HG02973 (cell line): ENCODE measurements around the gene EFCAB5.
"Not testable (repeated sequence)": the region's sequence is repeated elsewhere in the genome, so short reads cannot be mapped to it uniquely, and the experiment has no call there.

Experiments used
- ATAC-seq: cut with Tn5 transposase; IDR thresholded peaks from one replicate; pipeline ENCODE4 v1.9.1; 2021; ENCODE audit warnings: moderate library complexity; ENCODE audit not compliant: unreplicated experiment

EFCAB5 gene

DNA sequence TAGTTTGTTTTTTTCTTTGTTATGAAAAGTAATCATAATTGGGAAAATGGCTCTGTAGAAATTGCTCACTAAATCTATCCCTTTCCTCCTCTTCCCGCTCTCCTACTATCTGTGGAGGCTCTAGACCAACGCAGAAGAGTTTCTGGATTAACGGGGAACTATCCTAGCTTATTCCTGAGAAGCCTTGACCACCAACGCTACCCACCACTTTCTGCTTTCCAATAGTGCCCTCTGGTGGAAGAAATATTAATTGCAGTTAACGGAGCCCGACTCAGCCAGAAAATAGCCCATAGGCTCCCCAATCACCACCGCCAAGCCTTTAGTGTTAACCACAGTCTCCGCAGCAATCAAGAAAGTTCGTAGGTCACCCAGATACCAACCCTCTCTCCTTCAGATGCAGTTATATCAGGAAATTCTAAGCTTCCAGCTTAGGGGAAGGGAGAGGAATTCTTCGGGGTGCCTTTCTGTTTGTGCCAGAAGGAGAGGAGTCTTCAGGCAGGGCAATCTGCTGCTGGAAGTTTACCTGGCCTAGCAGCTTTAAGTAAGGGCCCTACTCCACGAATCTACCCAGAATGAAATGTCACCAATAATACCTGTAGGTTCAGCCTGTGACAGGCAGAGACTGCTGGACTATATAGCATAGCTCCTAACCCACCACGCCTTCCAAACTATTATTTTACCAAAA is 152.2 kb downstream of the EFCAB5 start:
- ATAC-seq = no peak

DNA sequence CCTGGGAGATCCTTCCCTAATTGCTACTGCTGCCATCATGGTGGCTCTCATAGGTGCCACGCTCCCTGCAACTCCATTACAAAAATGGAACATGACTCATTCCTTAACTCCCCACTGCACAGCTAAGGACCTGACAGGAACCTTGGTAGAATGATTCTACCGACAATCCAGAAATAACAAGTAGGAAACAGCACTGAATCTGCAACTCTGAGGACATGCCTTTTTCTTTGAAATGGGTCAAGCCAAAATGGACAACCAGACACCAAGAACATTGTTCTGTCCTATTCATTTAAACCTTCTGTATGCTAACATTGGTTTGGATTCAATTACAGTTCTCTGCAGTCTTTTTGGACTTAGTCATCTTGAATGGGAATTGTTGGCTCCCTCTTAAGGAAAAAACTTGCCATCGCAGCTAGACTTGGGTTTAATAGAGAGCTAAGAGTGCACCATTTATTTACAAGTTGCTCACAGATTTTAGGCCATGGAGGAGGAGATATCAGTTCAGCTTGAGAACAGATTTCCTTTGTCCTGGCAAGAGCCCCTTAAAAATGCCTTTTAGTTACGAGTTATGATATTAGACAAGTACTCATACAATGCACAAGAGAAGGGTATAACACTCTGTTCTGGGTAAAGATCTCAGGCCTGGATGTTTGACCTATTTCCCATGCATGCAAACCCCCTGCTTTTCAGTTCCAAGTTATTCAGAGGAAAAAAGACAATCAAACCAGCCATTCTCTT is 154.2 kb downstream of the EFCAB5 start:
- no peak for ATAC-seq

DNA sequence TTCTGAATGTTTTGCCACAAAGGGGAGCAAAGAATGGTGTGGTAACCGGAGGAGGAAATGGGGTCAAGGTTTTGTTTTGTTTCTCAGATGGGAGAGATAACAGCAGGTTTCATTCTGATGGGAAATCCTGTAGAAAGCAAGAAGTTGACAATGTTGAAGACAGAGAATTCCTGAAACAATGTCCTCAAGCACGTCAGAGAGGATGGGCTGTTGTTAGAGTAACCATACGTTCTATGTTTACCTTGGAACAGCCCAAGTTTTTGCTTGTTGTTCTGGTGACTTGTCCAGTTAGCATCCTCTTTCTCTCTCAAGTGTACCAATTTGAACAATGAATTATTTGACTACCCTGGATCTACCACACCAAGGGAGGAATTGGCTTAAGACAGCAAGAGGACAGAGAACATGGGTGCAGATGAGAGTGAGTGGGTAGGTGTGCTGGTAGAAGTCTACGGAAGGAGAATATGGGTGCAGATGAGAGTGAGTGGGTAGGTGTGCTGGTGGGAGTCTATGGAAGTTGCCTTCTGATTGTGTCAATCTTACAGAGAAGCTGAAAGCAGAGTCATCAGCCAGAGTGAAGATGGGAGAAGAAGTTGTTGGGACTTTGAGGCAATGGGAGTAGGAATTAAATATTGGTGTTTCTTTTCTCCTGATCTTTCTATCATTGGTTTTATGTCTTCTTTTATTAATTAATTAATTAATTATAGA is 160.4 kb downstream of the EFCAB5 start:
- ATAC-seq = no peak

DNA sequence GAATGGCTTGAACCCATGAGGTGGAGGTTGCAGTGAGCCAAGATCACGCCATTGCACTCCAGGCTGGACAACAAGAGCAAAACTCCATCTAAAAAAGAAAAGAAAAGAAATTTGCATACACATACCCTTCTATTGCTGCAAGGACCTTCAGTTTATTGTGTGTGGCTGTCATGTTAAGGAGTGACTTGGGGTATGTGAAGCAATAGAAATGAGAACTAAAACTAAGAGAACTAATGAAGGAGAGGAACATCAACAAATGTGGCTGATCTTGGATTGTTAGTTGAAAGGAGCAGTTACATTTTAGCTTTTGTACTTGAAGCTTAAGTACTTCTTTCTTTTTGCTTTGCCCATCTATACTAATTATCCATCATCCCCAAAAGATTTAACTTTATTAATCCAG is 162.5 kb downstream of the EFCAB5 start:
- no peak for ATAC-seq

DNA sequence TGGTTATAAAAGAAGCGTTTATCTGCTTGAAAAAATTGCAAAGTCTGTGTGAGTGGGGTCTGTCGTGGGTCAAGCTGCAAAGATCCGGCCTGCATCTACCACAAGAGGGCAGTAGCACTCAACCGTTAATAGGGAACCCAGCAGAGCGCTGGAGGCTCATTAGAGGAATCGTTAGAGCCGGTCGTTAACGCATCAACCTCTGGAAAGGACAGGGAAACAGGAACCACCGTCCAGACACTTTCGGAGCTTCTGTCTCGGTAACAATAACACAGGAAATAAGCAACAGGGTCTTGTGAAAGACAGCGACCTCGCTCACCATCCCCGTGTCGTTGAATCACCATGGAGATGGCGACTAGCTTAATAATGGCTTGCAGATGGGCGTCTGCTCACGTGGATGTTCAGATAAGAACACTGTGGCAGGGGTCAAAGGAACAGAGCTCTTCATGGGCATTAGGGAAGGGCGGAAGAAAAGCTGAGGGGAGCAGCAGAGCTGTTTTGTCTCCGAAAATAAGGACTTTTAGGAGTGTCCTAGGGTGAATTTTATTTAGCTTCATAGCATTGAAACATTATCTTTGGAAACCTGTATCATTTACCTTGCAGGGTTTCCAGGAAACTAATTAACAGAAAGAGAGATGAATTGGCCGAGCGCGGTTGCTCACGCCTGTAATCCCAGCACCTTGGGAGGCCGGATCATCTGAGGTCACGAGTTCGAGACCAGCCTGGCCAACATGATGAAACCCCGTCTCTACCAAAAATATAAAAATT is 163.3 kb downstream of the EFCAB5 start:
- ATAC-seq = peak; percentile 69

DNA sequence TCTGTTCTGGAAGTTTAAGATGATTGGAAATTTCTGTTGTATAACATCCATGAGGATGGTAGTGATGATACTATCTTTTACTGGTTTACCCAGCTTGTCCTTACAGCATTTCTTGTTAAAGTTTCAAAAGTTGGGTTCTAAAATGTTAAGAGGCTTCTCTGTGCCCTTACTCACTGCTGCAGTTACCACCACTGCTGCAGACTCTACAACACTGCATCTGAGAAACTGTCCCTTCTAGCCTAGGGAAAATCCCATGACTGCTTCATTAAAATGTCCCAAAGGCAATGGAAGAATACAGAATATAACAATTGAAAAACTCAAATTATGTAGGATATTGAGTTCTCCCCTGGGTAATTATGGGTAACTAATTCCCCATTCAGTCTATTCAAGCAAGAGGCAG is 171.4 kb downstream of the EFCAB5 start:
- no peak for ATAC-seq

DNA sequence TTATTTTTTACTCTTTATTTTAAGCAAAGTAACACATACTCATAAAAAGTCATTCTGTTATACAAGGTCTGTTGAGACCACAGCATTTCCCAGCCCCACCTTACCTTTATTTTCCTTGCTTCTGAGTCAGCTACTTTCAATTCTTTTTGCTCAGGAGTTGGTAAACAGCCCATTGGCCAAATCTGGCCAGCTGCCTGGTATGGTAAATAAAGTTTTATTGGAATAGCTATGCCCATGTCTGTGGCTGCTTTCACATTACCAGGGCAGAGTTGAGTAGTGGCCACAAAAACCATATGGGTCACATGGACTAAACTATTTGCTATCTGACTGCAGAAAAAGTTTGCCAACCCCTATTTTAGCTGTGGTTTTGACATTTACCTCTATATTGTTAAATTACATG is 171.8 kb downstream of the EFCAB5 start:
- ATAC-seq = no peak

DNA sequence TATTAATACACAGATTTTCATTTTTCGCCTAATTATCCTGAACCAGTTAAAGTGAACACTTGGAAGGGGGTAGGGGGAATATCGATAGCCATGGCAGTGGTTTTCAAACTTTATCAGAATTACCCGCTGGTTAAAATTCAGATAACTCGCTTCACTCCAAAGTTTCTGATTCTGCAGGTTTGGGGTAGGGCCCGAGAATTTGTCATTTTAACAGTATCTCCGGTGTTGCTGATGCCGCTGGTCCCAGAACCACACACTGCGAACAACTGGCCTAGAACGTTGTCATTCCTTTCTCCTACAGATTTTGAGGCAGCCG is 174.9 kb downstream of the EFCAB5 start:
- ATAC-seq = no peak

DNA sequence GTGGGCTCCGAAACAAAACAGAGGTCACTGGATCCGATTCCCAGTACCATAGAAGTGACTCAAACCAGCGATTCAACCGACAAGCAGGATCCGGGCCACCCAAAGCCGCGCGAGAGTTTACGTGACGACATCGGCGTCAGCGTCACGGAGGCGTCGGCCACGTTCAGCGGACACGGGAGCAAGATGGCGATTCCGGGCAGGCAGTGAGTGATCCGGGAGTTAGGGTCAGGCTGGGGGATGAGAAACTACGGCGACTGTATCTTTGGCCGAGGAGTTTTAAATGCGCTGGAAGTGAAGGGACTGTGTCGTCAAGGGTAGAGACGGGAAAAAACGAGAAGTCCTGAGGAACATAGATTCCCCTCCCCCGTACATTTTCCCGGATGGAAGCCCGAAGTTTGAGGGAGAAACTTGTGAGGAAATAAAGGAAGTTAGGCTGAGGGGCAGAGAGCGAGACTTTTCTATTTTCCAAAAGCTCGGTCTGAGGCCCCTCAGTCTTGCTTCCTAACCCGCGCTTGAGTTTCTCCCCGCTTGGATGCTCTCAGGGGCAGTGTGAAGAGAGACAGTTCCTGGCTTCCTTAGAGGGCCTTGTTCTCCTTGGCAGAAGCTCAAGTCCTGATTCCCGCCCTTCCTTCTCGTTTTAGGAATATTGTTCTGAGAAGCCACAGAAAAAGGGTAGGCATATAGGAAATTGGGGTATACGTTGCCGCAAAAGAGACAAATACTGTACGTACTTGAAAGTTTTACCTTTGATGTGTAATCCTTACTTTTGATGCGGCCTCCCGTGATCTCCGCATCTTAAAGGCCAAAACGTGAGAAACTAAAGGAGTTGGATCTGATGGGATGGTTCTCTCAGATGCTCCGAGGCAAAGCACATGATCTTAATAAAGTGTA is 175.5 kb downstream of the EFCAB5 start, which contains the start of gene NSRP1:
Gene NSRP1, plus strand, starts transcription at position 156 of the 891 bp plus-strand sequence. Its CDS starts 28 bp downstream, at position 184.
- peak; percentile 73 for ATAC-seq

DNA sequence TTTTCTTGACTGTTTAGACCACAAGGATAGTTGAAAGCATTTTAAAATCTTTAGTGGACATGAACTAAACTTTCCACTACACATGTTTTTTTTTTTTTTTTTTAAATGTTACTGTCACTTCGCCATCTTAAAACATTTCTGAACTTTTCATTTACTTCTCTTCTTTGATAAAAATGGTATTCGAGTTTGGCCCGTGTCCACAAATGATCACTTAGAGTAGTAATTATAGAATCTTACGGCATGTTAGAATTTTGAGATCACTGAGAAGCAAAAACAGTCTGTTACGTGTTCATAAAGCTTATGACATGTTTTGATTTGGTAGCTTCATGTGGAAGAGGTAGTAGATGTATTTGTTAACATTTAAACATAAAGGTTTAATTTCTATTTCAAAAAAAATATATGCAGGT is 176.2 kb downstream of the EFCAB5 start:
- ATAC-seq = no peak

DNA sequence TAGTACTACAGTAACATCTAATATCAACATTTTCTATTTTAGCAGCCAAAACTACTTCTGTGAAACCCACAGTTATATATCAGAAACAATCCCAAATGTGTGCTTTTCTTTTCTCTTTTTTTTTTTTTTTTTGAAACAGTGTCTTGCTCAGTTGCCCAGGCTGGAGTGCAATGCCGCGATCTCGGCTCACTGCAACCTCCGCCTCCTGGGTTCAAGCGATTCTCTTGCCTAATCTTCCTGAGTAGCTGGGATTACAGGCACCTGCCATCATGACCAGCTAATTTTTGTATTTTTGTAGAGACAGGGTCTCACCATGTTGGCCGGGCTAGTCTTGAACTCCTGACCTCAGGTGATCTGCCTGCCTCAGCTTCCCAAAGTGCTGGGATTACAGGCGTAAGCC is 177.2 kb downstream of the EFCAB5 start:
- not testable (repeated sequence) for ATAC-seq

DNA sequence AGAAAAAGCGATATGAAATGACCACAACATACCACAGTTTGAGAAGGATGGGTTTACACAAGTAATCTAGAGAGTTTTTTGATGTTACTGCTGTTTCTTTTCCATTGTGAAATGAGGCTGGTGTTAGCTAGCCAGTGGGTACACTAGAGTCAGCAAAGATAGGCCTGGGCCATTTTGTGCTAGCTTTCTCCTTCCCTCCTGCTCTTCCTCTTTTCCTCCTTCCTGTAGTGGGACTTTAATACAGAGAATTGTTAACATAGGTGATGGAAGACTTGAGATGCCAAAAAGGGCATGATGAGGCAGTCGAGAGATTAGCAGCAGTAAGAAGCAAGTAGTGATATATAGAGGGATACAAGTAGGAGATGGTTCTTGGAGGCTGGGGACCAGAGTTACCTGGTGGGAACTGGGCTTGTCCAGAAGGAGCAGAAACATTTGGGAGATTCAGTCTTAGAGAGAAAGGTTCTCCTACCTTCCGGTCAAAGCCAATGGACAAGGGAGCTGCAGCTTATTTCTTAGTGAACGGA is 182.9 kb downstream of the EFCAB5 start:
- ATAC-seq = no peak

DNA sequence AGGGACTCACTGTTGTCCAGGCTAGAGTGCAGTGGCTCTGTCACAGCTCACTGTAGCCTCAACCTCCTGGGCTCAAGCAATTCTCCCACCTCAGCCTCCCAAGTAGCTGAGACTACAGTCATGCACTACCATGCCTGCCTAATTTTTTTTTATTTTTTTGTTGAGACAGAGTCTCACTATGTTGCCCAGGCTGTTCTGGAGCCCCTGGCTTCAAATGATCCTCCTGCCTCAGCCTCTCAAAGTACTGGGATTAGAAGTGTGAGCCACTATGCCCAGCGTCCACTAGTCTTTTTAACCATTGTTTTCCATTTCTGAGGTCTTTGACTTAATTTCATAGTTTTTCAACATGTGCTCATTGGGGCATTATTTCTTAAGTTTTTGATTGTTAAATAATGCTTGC is 188.7 kb downstream of the EFCAB5 start:
- ATAC-seq = no peak

DNA sequence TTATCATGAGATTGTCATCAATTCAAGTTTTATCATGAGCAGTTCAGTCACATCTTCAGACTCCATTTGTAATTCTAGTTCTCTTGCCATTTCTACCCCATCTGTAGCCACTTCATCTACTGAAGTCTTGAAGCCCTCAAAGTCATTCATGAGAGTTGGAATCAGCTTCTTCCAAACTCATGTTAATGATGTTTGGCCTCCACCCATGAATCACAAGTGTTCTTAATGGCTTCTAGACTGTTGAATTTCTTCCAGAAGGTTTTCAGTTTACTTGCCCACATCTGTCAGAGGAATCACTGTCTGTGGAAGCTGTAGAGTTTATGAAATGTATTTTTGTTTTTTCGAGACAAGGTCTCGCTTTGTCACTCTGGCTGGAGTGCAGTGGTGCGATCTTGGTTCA is 191.2 kb downstream of the EFCAB5 start:
- ATAC-seq = no peak

DNA sequence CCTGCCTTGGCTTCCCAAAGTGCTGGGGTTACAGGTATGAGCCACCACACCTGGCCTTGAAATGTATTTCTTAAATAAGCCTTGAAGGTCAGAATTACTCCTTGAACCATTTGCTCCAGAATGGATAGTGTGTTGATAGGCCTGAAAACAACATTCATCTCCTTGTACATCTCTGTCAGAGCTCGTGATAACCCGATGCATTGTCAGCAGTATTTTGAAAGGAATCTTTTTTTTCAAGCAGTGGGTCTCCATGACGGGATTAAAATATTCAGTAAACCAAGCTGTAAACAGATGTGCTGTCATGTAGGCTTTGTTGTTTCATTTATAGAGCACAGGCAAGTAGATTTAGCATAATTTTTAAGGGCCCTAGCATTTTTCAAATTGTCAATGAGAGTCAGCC is 191.8 kb downstream of the EFCAB5 start:
- no peak for ATAC-seq

DNA sequence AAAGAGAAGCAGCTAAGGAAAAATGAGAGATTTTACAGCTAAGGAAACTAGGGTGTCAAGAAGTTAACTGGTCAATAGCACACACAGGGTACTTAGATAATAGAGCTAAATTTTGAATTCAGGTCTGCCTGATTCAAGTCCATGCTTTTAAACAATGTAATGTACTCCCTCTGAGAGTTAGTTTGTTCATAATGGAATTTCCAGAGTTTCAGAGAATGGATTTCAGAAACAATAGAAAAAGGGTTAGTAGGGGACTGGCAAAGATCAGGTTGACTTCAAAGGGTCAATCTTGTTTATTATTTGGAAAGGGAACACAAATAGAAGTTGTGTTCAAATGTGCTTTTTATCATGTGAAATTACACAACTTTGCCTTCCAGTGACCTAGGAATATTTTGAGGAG is 193.1 kb downstream of the EFCAB5 start:
- ATAC-seq = no peak

DNA sequence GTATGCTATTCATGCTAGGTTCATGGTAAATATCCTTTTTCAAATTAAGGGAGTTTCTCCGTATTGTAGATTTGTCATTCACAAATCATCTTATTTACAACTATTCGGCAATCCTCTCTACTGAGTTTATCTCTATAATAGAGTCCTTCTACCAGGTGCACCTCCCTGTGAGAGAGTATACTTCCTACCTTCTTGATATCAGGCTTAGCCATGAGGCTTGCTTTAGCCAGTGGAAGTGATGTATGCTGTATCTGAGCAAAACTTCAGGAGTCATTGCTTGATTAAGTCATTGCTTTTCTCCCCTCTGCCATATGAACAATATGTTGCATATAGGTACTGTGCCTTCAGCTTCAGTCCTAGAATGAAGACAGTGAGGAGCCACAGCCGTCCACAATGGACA is 195.7 kb downstream of the EFCAB5 start:
- ATAC-seq = no peak

DNA sequence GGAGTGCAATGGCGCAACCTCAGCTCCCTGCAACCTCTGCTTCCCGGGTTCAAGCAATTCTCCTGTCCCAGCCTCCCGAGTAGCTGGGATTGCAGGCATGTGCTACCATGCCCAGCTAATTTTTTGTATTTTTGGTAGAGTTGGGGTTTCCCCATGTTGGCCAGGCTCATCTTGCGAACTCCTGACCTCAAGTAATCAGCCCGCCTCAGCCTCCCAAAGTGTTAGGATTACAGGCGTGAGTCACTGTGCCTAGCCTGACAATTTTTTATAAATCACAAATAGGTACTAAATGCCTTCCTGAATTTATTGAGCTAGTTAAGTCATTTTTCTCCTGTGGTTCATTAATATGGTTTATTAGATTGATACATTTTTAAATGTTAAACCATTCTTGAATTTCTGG is 206.4 kb downstream of the EFCAB5 start:
- not testable (repeated sequence) for ATAC-seq

DNA sequence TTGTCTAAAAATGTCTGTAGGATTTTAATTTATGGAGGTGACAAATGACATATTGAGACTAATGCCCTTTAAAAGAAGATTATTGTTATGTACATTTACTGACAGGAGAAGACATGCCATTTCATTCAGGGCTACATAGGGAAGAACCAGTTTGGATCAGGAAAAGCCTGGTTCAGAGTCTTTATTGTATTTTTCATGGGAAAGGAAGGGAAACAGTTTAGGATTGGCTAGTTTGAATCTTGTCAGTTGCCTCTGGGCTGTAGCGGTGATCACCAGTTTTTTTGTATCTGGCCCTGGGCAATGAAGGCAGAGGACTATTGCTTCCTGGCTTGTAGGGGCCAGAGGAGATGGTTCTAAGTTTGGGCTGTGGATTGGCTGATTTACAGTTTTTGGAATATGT is 206.9 kb downstream of the EFCAB5 start:
- ATAC-seq = no peak

DNA sequence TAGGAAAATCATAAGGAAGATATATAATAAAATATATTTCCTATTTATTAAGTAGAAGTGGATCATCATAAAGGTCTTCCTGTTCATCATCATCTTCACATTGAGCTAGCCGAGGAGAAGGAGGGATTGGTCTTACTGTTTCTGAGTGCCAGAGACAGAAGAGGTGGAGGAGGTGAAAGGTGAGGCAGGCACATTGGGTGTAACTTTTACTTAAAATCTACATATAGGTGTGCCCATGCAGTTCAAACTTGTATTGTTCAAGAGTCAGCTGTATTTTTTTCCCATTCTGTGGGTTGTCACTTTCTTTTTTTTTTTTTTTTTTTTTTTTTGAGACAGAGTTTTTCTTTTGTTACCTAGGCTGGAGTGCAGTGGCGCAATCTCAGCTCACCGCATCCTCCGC is 210.0 kb downstream of the EFCAB5 start:
- no peak for ATAC-seq
